Adrenal gland (tissue), 5 donors: Measurements from ENCODE around the gene IFTAP.

ENCODE experiments used
- CTCF ChIP-seq, 6 experiments: fragments of 450-650 bp in 4 of 6; fragments of 200-600 bp in 2 of 6; sonication (generic) in 1 of 6; IDR thresholded peaks; 1 replicate in 5 of 6; 2 replicates in 1 of 6; pipeline versions ENCODE4 v1.5.1 to v1.8.0; 2016 to 2021; ENCODE audit warnings: antibody characterized with exemption in 6 of 6, mild to moderate bottlenecking in 2 of 6, moderate library complexity in 1 of 6
- POLR2A ChIP-seq, 2 donors: fragments of 450-650 bp; IDR thresholded peaks; one replicate each; pipeline ENCODE4 v1.6.1; 2017; ENCODE audit warnings: antibody characterized with exemption in 2 of 2, mild to moderate bottlenecking in 2 of 2, moderate library complexity in 1 of 2
- donor health status: DM: no; HTN: no; CAD: no.

- no peak for TF ChIP-seq CTCF (IDR thresholded peaks at IDR 0.05)
- TF ChIP-seq POLR2A (IDR thresholded peaks at IDR 0.05): no peak
These were observed 25.2 kb downstream of the IFTAP start for GRCh38 chr11:36619502-36619901.
